Loucy (cell line): ENCODE results near the gene SCRN2.

ENCODE experiments used
- CTCF ChIP-seq: fragments of 200-600 bp; sonication (generic); conservative IDR thresholded peaks from 2 replicates; pipeline ENCODE4 v1.5.1; 2014; ENCODE audit warnings: mild to moderate bottlenecking, antibody characterized with exemption, low read length
- EZH2phosphoT487 ChIP-seq: fragments of 200-600 bp; IDR thresholded peaks from 2 replicates; pipeline ENCODE4 v1.6.1; 2018; ENCODE audit warnings: antibody characterized with exemption, mild to moderate bottlenecking, moderate library complexity, borderline replicate concordance

- TF ChIP-seq CTCF (no peak), EZH2phosphoT487 (no peak)
Observed at GRCh38 chr17:47851764-47852112, 10.7 kb upstream of the SCRN2 start.
